IMR-90 (cell line): Measurements from ENCODE around the gene FNDC11. TPM values are rescaled to one million over a fixed set of nuclear protein-coding genes. Genes with fewer than 3 reads are reported as not detected.

Source experiments
- ATAC-seq: fragments of 200-7000 bp; cut with Tn5 transposase; 2 replicates; pipeline ENCODE4 v1.9.1; 2020; ENCODE audit warnings: low read depth, mild to moderate bottlenecking, moderate library complexity
- BruUV-seq: library from RNA; stranded (reverse); fragments of 400-500 nt; replicated peaks from 2 replicates; lab custom pipeline; 2021; lab: Mats Ljungman, UMichigan
- CTCF ChIA-PET: fragments of 300-600 bp; formaldehyde crosslinking; extraction: SDS; loops from one replicate; lab custom pipeline; 2021; ENCODE audit warnings: antibody characterized with exemption; lab: Yijun Ruan, JAX
- POLR2A ChIA-PET: fragments of 300-600 bp; sonication (Branson Sonifier 250); formaldehyde crosslinking; loops from one replicate; lab custom pipeline; 2022; ENCODE audit warnings: antibody characterized with exemption; ENCODE audit not compliant: unreplicated experiment; lab: Charles Lee
- DNase-seq: peaks from one replicate; pipeline ENCODE4 v3.0.0; 2013
- H2AFZ ChIP-seq: replicated peaks from 2 replicates; pipeline ENCODE3; 2013; ENCODE audit warnings: low read length, mild to moderate bottlenecking; ENCODE audit not compliant: poor library complexity
- H2AK5ac ChIP-seq: 2 replicates; pipeline ENCODE4 v1.6.1; 2013; ENCODE audit warnings: low read depth, low read length, inconsistent platforms
- H2AK9ac ChIP-seq: replicated peaks from 2 replicates; pipeline ENCODE3; 2013; ENCODE audit warnings: mild to moderate bottlenecking, low read depth, low read length, moderate library complexity; ENCODE audit not compliant: poor library complexity
- H2BK120ac ChIP-seq: 2 replicates; pipeline ENCODE4 v1.6.1; 2013; ENCODE audit warnings: low read depth, low read length, inconsistent platforms
- H2BK15ac ChIP-seq: 3 replicates; pipeline ENCODE4 v1.6.1; 2013; ENCODE audit warnings: low read depth, low read length, inconsistent platforms
- H2BK20ac ChIP-seq: 2 replicates; pipeline ENCODE4 v1.6.1; 2013; ENCODE audit warnings: low read depth, mild to moderate bottlenecking, inconsistent platforms, low read length, moderate library complexity
- H2BK5ac ChIP-seq: 2 replicates; pipeline ENCODE4 v1.6.1; 2013; ENCODE audit warnings: mild to moderate bottlenecking, low read depth, low read length, inconsistent platforms; ENCODE audit not compliant: poor library complexity, severe bottlenecking
- H3K14ac ChIP-seq: replicated peaks from 2 replicates; pipeline ENCODE4 v1.6.1; 2013; ENCODE audit warnings: low read depth, low read length, inconsistent platforms
- H3K18ac ChIP-seq: 2 replicates; pipeline ENCODE4 v1.6.1; 2013; ENCODE audit warnings: low read depth, low read length, control low read depth
- H3K23ac ChIP-seq: 2 replicates; pipeline ENCODE4 v1.6.1; 2013; ENCODE audit warnings: low read depth, low read length, inconsistent platforms
- H3K27ac ChIP-seq: 2 replicates; pipeline ENCODE4 v1.5.1; 2013; ENCODE audit warnings: mild to moderate bottlenecking, control low read depth, low read length; ENCODE audit not compliant: insufficient read depth
- H3K27me3 ChIP-seq: 2 replicates; pipeline ENCODE4 v1.6.1; 2013; ENCODE audit warnings: low read length; ENCODE audit not compliant: control insufficient read depth, insufficient read depth
- H3K36me3 ChIP-seq: 2 replicates; pipeline ENCODE4 v1.6.1; 2013; ENCODE audit warnings: low read length, mixed read lengths; ENCODE audit not compliant: control insufficient read depth, insufficient read depth
- H3K4ac ChIP-seq: 2 replicates; pipeline ENCODE4 v1.6.1; 2013; ENCODE audit warnings: low read depth, low read length, inconsistent platforms
- H3K4me1 ChIP-seq: 2 replicates; pipeline ENCODE4 v1.6.1; 2013; ENCODE audit warnings: low read length, mixed read lengths; ENCODE audit not compliant: control insufficient read depth, insufficient read depth
- H3K4me2 ChIP-seq: 2 replicates; pipeline ENCODE4 v1.6.1; 2013; ENCODE audit warnings: low read depth, mild to moderate bottlenecking, control low read depth, low read length, moderate library complexity
- H3K4me3 ChIP-seq: 2 replicates; pipeline ENCODE4 v1.5.1; 2013; ENCODE audit warnings: low read depth, mild to moderate bottlenecking, control low read depth, low read length, moderate library complexity; ENCODE audit not compliant: insufficient read depth
- H3K56ac ChIP-seq: 2 replicates; pipeline ENCODE4 v1.6.1; 2013; ENCODE audit warnings: low read length, inconsistent platforms; ENCODE audit not compliant: insufficient read depth; ENCODE audit errors: extremely low read depth
- H3K79me1 ChIP-seq, 2 experiments: 2 replicates each; pipeline ENCODE4 v1.6.1; 2013; ENCODE audit warnings: low read length in 2 of 2, inconsistent platforms in 1 of 2, low read depth in 1 of 2
- H3K9ac ChIP-seq: 2 replicates; pipeline ENCODE4 v1.6.1; 2013; ENCODE audit warnings: low read depth, low read length, control low read depth
- H3K9me1 ChIP-seq: 2 replicates; pipeline ENCODE4 v1.6.1; 2013; ENCODE audit warnings: low read length, inconsistent platforms; ENCODE audit not compliant: insufficient read depth
- H3K9me3 ChIP-seq: 2 replicates; pipeline ENCODE4 v1.6.1; 2013; ENCODE audit warnings: low read length; ENCODE audit not compliant: control insufficient read depth, insufficient read depth
- H4K20me1 ChIP-seq: 2 replicates; pipeline ENCODE4 v1.6.1; 2013; ENCODE audit warnings: low read length, inconsistent platforms; ENCODE audit not compliant: insufficient read depth
- H4K5ac ChIP-seq: 2 replicates; pipeline ENCODE4 v1.6.1; 2013; ENCODE audit warnings: mild to moderate bottlenecking, low read depth, low read length, control low read depth
- H4K8ac ChIP-seq, 2 experiments: 2 replicates each; pipeline ENCODE4 v1.6.1; 2013; ENCODE audit warnings: low read depth in 2 of 2, low read length in 2 of 2, control low read depth in 1 of 2, inconsistent platforms in 1 of 2
- H4K91ac ChIP-seq: 2 replicates; pipeline ENCODE4 v1.6.1; 2013; ENCODE audit warnings: low read depth, low read length, inconsistent platforms; ENCODE audit not compliant: insufficient read depth
- BHLHE40 ChIP-seq: fragments of 150-350 bp; IDR thresholded peaks from 2 replicates; pipeline ENCODE4 v1.6.1; 2016; ENCODE audit warnings: mild to moderate bottlenecking, low read depth, low read length
- FOS ChIP-seq: fragments of 150-350 bp; IDR thresholded peaks from 2 replicates; pipeline ENCODE4 v1.6.1; 2016; ENCODE audit warnings: low read depth, low read length
- RCOR1 ChIP-seq: IDR thresholded peaks from 2 replicates; pipeline ENCODE4 v1.6.1; 2012; ENCODE audit warnings: mild to moderate bottlenecking, low read length, improper control_type of control experiment; ENCODE audit not compliant: insufficient replicate concordance
- WGBS, 2 experiments: methylation state at CpG; one replicate each; pipeline versions ENCODE4 v1.1.5 to v1.1.7; 2013; ENCODE audit warnings: missing lambda C conversion rate in 2 of 2; ENCODE audit not compliant: insufficient read length in 1 of 2; ENCODE audit errors: extremely low coverage in 2 of 2; 5-methylcytosine and 5-hydroxymethylcytosine counted together
- dilution Hi-C: fragments of 300-500 bp; cut with HindIII; formaldehyde crosslinking; loops from one replicate; pipeline ENCODE4 v1.14.3; 2018; ENCODE audit warnings: low sequenced_read_pairs; ENCODE audit not compliant: unreplicated experiment
- in situ Hi-C: fragments of 300-500 bp; cut with MboI; formaldehyde crosslinking; loops from 3 replicates; pipeline ENCODE4 v1.14.3; 2019; ENCODE audit warnings: low sequenced_read_pairs, inconsistent platforms, mixed read lengths
- intact Hi-C: fragments of 100-400 bp; cut with micrococcal nuclease; formaldehyde crosslinking; loops from 2 replicates; pipeline ENCODE4 v1.10.0; 2022
- polyA plus RNA-seq, 3 experiments: library from polyadenylated mRNA; depleted of rRNA; stranded (reverse); fragments of >200 nt; gene quantifications; 2 replicates each; pipeline ENCODE4 v1.2.3, GENCODE V29; 2012; ENCODE audit warnings: low replicate concordance in 1 of 3
- total RNA-seq: library from RNA; depleted of rRNA; stranded (reverse); fragments of >200 nt; gene quantifications from 2 replicates; pipeline ENCODE4 v1.2.3, GENCODE V29; 2012

The FNDC11 gene
- total and polyA plus RNA-seq, 2 of the 4 experiments (the other 2 are of a cell fraction): 0.36 to 1.0 TPM

DNA sequence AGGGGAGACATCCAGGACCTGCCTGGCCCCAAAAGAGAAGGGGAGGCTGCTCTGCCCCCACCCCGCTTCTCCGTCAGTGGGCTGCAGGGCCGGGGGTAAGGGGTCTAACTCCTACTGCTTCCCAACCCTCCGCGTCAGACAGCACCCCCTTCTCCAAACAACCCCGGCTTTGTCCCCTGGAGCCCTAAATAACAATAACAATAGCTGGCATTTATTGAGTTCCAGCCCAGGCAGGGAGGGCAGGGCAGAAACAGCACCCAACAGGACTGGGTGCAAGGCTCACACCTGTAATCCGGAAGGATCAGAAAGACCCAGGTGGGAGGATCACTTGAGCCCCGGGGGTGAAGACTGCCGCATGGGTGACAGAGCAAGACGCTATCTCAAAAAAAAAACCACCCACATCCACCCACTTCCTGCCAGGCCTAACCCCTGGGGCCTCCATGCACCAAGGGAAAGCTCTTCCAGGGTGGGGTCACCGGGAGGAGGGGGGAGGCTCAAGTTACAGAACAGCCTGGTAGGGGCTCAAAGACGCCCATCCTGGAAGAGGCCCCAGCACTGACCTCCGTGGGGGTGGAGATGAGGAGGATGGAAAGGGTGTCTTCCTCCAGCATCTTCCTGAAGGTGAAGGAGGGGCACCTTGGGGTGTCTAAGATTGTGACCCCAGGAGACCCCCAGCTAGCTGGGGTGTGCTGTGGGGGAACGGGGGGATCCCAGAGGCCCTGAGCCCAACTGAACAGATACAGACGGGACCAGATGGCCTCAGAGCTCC, 1.3 kb upstream of the FNDC11 start:
- H2BK5ac ChIP-seq: no peak overlapping the region
- H3K14ac ChIP-seq: no peak overlapping the region
- peak overlapping the region; percentile 13 for H2AFZ ChIP-seq
- no peak overlapping the region for H2BK15ac ChIP-seq
- no peak for DNase-seq
- H3K27ac ChIP-seq: no peak overlapping the region
- WGBS, 2 experiments: 50% methylated on average over 1 of the region's 15 CpGs; no CpG with 5 or more reads in 1 of the 2 experiments
- H2AK9ac ChIP-seq: no peak overlapping the region
- no peak for TF ChIP-seq RCOR1
- TF ChIP-seq BHLHE40: no peak
- no peak for TF ChIP-seq FOS
- intact Hi-C loops (no loop called here), dilution Hi-C loops (no loop called here), in situ Hi-C loops (no loop called here)
- H3K18ac ChIP-seq: no peak overlapping the region
- H3K56ac ChIP-seq: no peak overlapping the region
- no peak overlapping the region for H3K4me3 ChIP-seq
- H3K9me3 ChIP-seq: no peaks in the 10 kb centered on the region
- H3K36me3 ChIP-seq: no peaks in the 10 kb centered on the region
- no TSS peak for BruUV-seq
- H3K9ac ChIP-seq: no peak overlapping the region
- POLR2A ChIA-PET: no interaction called here
- H4K20me1 ChIP-seq: no peaks in the 10 kb centered on the region; the same call in 1 of the 2 replicates
- peaks cover 16% of the 10 kb centered on the region for H3K27me3 ChIP-seq
- ATAC-seq: no peak
- no peak overlapping the region for H3K4ac ChIP-seq
- CTCF ChIA-PET: no interaction called here
- peaks cover 5% of the 10 kb centered on the region; the same call in 1 of the 2 replicates for H3K4me1 ChIP-seq
- no peak overlapping the region for H4K5ac ChIP-seq
- H3K23ac ChIP-seq: no peak overlapping the region
- H3K9me1 ChIP-seq: no peaks in the 10 kb centered on the region
- no peak overlapping the region for H2BK120ac ChIP-seq
- H3K79me1 ChIP-seq: no peaks in the 10 kb centered on the region
- H2AK5ac ChIP-seq: no peak overlapping the region
- no peak overlapping the region for H4K91ac ChIP-seq
- H3K4me2 ChIP-seq: no peak overlapping the region
- H4K8ac ChIP-seq: no peak overlapping the region
- no peak overlapping the region for H2BK20ac ChIP-seq
